Panc1 (cell line): Measurements from ENCODE around the gene SORCS1. TPM values are rescaled to one million over a fixed set of nuclear protein-coding genes. Genes with fewer than 3 reads are reported as not detected.

Experiments
- ATAC-seq: fragments of 200-7000 bp; cut with Tn5 transposase; 2 replicates; pipeline ENCODE4 v1.9.1; 2020; ENCODE audit warnings: mild to moderate bottlenecking, moderate library complexity
- BruUV-seq: library from RNA; stranded (reverse); fragments of 400-500 nt; replicated peaks from 2 replicates; lab custom pipeline; 2021; lab: Mats Ljungman, UMichigan
- CTCF ChIA-PET: fragments of 300-600 bp; sonication (Branson Sonifier 250); formaldehyde crosslinking; loops from one replicate; lab custom pipeline; 2022; ENCODE audit warnings: antibody characterized with exemption; lab: Charles Lee
- POLR2A ChIA-PET: fragments of 300-600 bp; sonication (Branson Sonifier 250); formaldehyde crosslinking; loops from one replicate; lab custom pipeline; 2022; ENCODE audit warnings: antibody characterized with exemption; lab: Charles Lee
- DNase-seq: peaks from one replicate; pipeline ENCODE4 v3.0.0-alpha.2; 2010; ENCODE audit warnings: low read depth, low spot score
- H3K27ac ChIP-seq: 2 replicates; pipeline ENCODE4 v1.5.1; 2011; ENCODE audit warnings: mild to moderate bottlenecking, low read length, inconsistent platforms
- H3K27me3 ChIP-seq: fragments of 200-500 bp; sonication (Bioruptor generic); 2 replicates; pipeline ENCODE4 v1.6.0; 2014; ENCODE audit warnings: low read length, inconsistent platforms; ENCODE audit not compliant: control insufficient read depth, insufficient read depth
- H3K36me3 ChIP-seq: fragments of 200-500 bp; sonication (Bioruptor generic); 2 replicates; pipeline ENCODE4 v1.5.1; 2014; ENCODE audit warnings: inconsistent platforms, mild to moderate bottlenecking, low read length, moderate library complexity; ENCODE audit not compliant: control insufficient read depth, insufficient read depth
- H3K4me1 ChIP-seq: 2 replicates; pipeline ENCODE4 v1.5.1; 2011; ENCODE audit warnings: inconsistent platforms, mild to moderate bottlenecking, low read length, moderate library complexity; ENCODE audit not compliant: control insufficient read depth, insufficient read depth
- H3K4me3 ChIP-seq, 2 experiments: 2 replicates each; pipeline ENCODE4 v1.5.1; 2011 to 2012; ENCODE audit warnings: low read depth in 2 of 2, low read length in 2 of 2, mild to moderate bottlenecking in 2 of 2, inconsistent platforms in 1 of 2, moderate library complexity in 1 of 2
- H3K9me3 ChIP-seq: fragments of 200-500 bp; sonication (Bioruptor generic); 2 replicates; pipeline ENCODE4 v1.5.1; 2014; ENCODE audit warnings: low read depth, mild to moderate bottlenecking, inconsistent platforms, low read length, moderate library complexity; ENCODE audit not compliant: control insufficient read depth, insufficient read depth
- POLR2AphosphoS5 ChIP-seq: IDR thresholded peaks from 2 replicates; pipeline ENCODE4 v1.6.1; 2012; ENCODE audit warnings: mild to moderate bottlenecking, low read depth, low read length, moderate library complexity
- SIN3A ChIP-seq: IDR thresholded peaks from 2 replicates; pipeline ENCODE4 v1.6.1; 2012; ENCODE audit warnings: low read depth, mild to moderate bottlenecking, low read length, moderate library complexity, borderline replicate concordance; ENCODE audit not compliant: insufficient read depth
- TCF7L2 ChIP-seq: IDR thresholded peaks from 2 replicates; pipeline ENCODE4 v1.6.1; 2011; ENCODE audit warnings: mild to moderate bottlenecking, low read depth, low read length, inconsistent platforms
- in situ Hi-C: cut with HindIII; loops from 2 replicates; pipeline ENCODE4 v1.10.0; 2016; ENCODE audit warnings: low sequenced_read_pairs, low pct_unique_long_range_greater_than_20kb
- intact Hi-C: fragments of 100-400 bp; cut with micrococcal nuclease; formaldehyde crosslinking; loops from one replicate; pipeline ENCODE4 v1.10.0; 2022; ENCODE audit not compliant: unreplicated experiment
- total RNA-seq: library from RNA; stranded (reverse); gene quantifications from one replicate; pipeline ENCODE4 v1.2.1, GENCODE V29; 2021; ENCODE audit not compliant: unreplicated experiment
- TF ChIP-seq, protein P1 (sequence below): fragments of 450-650 bp; IDR thresholded peaks from 2 replicates; pipeline ENCODE4 v1.5.1; 2017; ENCODE audit warnings: mild to moderate bottlenecking
- TF ChIP-seq, protein P2 (sequence below), 2 experiments: IDR thresholded peaks; 2 replicates each; pipeline ENCODE4 v1.6.1; 2011 to 2012; ENCODE audit warnings: low read depth in 2 of 2, control low read depth in 1 of 2, low read length in 1 of 2, mild to moderate bottlenecking in 1 of 2, moderate library complexity in 1 of 2; ENCODE audit not compliant: insufficient read depth in 1 of 2

SORCS1 gene
- total RNA-seq, 1 experiment from 2014 or later: not detected

DNA sequence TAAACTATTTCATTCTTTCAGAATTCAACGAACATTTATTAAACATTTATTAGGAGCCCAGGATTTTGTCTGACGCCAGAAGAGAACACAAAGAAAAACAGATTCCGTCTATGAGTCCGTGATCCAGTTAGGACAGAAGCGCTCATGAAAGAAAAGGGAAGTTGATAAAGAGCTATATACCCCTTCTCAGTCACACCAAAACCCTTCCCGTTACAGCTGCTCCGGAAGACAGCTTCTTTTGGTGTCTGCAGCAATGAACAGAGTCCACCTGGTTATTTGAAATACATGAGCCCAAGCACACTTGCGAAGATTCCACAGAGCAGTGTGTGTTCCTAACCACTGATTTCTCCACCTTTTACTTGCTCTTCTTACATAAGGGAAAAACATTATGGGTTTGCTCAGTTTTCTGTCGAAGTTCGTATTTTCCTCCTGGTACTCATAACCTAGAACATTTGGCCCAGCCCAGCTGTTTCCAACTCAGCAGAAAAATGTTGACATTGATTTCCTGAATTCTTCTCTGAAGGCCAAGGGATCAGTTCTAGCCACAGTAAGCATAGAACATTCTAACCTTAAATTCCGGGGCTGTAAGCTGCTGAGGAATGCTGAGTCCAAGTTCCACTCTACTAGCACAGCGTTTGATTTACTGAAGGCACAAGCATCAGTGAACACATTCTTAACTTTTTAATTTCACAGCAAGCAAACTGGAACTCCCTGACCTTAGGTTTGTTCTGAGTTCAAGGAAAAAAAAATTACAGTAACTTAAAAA is 206.5 kb downstream of the SORCS1 start:
- ChIA-PET POLR2A (no interaction called here), CTCF (no interaction called here)
- Histone ChIP-seq H3K9me3 (no peaks in the 10 kb centered on the region), H3K27me3 (no peaks in the 10 kb centered on the region), H3K4me3 (no peak overlapping the region), H3K36me3 (no peaks in the 10 kb centered on the region), H3K4me1 (no peaks in the 10 kb centered on the region), H3K27ac (no peak overlapping the region)
- in situ Hi-C loops: no loop called here
- ATAC-seq (no peak), DNase-seq (no peak)
- TF ChIP-seq SIN3A: no peak
- TF ChIP-seq POLR2AphosphoS5: no peak
- TF ChIP-seq TCF7L2: no peak
- TF ChIP-seq, protein P1, sequence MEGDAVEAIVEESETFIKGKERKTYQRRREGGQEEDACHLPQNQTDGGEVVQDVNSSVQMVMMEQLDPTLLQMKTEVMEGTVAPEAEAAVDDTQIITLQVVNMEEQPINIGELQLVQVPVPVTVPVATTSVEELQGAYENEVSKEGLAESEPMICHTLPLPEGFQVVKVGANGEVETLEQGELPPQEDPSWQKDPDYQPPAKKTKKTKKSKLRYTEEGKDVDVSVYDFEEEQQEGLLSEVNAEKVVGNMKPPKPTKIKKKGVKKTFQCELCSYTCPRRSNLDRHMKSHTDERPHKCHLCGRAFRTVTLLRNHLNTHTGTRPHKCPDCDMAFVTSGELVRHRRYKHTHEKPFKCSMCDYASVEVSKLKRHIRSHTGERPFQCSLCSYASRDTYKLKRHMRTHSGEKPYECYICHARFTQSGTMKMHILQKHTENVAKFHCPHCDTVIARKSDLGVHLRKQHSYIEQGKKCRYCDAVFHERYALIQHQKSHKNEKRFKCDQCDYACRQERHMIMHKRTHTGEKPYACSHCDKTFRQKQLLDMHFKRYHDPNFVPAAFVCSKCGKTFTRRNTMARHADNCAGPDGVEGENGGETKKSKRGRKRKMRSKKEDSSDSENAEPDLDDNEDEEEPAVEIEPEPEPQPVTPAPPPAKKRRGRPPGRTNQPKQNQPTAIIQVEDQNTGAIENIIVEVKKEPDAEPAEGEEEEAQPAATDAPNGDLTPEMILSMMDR: no peak
- TF ChIP-seq, protein P2, sequence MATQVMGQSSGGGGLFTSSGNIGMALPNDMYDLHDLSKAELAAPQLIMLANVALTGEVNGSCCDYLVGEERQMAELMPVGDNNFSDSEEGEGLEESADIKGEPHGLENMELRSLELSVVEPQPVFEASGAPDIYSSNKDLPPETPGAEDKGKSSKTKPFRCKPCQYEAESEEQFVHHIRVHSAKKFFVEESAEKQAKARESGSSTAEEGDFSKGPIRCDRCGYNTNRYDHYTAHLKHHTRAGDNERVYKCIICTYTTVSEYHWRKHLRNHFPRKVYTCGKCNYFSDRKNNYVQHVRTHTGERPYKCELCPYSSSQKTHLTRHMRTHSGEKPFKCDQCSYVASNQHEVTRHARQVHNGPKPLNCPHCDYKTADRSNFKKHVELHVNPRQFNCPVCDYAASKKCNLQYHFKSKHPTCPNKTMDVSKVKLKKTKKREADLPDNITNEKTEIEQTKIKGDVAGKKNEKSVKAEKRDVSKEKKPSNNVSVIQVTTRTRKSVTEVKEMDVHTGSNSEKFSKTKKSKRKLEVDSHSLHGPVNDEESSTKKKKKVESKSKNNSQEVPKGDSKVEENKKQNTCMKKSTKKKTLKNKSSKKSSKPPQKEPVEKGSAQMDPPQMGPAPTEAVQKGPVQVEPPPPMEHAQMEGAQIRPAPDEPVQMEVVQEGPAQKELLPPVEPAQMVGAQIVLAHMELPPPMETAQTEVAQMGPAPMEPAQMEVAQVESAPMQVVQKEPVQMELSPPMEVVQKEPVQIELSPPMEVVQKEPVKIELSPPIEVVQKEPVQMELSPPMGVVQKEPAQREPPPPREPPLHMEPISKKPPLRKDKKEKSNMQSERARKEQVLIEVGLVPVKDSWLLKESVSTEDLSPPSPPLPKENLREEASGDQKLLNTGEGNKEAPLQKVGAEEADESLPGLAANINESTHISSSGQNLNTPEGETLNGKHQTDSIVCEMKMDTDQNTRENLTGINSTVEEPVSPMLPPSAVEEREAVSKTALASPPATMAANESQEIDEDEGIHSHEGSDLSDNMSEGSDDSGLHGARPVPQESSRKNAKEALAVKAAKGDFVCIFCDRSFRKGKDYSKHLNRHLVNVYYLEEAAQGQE (IDR thresholded peaks at IDR 0.05; ENCODE audit: insufficient read depth in 1 of 2, low read depth in 2 of 2, low read length in 1 of 2): no peak
- BruUV-seq: no TSS peak
- intact Hi-C loops: no loop called here

DNA sequence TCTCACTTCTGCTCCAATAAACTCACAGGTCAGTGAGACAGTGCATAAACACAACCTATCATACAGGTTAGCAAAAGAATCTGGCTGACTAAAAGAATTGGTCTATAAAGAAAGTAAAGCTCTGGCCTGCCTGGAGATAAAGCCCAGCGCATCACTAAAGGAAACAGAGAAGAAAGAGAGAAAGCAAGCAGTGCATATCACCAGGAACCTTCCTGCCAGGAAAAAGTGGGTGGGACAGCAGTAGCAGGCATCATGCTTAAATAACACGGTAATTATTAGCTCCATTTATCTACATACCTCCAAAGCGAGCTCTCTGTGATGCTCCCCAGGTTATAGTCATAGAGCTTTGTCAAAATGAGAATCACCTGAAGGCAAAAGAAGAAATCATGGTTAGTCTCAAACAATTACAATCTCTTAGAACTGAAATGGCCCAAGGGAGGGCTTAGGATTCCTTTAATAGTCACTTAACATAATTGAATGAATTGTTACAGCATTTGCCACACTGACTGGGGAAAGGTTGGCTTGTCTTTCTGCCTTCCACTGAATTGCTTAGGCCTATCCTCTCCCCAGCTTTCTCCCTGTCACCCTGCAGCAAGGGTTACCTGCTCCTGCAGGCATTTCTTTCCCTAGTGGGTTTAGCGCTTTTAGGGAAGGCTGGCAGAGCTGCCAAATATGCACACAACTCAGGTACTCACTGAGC is 208.1 kb downstream of the SORCS1 start:
- BruUV-seq: no TSS peak
- CTCF ChIA-PET: interaction anchor here (0.7 kb wide), 1 partner anchor 124 kb away, joined by 3 read pairs; no protein-coding TSS in a partner anchor

More for the DNA sequence above, 208.1 kb downstream of the SORCS1 start:
- no peak for ATAC-seq
- no peak overlapping the region for H3K4me3 ChIP-seq
- no peaks in the 10 kb centered on the region for H3K36me3 ChIP-seq
- H3K27me3 ChIP-seq: no peaks in the 10 kb centered on the region
- in situ Hi-C loops: no loop called here
- POLR2A ChIA-PET: no interaction called here
- H3K4me1 ChIP-seq: no peaks in the 10 kb centered on the region
- no peaks in the 10 kb centered on the region for H3K9me3 ChIP-seq
- intact Hi-C loops: no loop called here
- TF ChIP-seq SIN3A: no peak
- TF ChIP-seq, protein P2 (IDR thresholded peaks at IDR 0.05; ENCODE audit: insufficient read depth in 1 of 2, low read depth in 2 of 2, low read length in 1 of 2): no peak
- no peak for TF ChIP-seq TCF7L2
- TF ChIP-seq POLR2AphosphoS5: no peak
- TF ChIP-seq, protein P1: no peak
- no peak overlapping the region for H3K27ac ChIP-seq
- no peak for DNase-seq
